Upper lobe of right lung (tissue), 1 donor: ENCODE results near the gene SPN. TPM values are rescaled to one million over a fixed set of nuclear protein-coding genes. Genes with fewer than 3 reads are reported as not detected.
"Not testable (repeated sequence)": the region's sequence is repeated elsewhere in the genome, so short reads cannot be mapped to it uniquely, and the experiment has no call there.

Source experiments
- ATAC-seq: fragments of 200-7000 bp; cut with Tn5 transposase; one replicate; pipeline ENCODE4 v1.9.1; 2020; ENCODE audit warnings: mild to moderate bottlenecking, moderate library complexity
- DNase-seq: peaks from one replicate; pipeline ENCODE4 v3.0.0-alpha.2; 2020
- H3K27ac ChIP-seq: fragments of 200-600 bp; one replicate; pipeline ENCODE4 v1.8.0; 2022
- H3K27me3 ChIP-seq: fragments of 200-600 bp; one replicate; pipeline ENCODE4 v1.8.0; 2022; ENCODE audit warnings: mild to moderate bottlenecking
- H3K36me3 ChIP-seq: fragments of 200-600 bp; one replicate; pipeline ENCODE4 v1.8.0; 2022
- H3K4me1 ChIP-seq: fragments of 200-600 bp; one replicate; pipeline ENCODE4 v1.8.0; 2022
- H3K4me3 ChIP-seq: fragments of 200-600 bp; one replicate; pipeline ENCODE4 v1.8.0; 2022; ENCODE audit warnings: mild to moderate bottlenecking
- H3K9me3 ChIP-seq: fragments of 200-600 bp; one replicate; pipeline ENCODE4 v1.8.0; 2022
- intact Hi-C: fragments of 100-400 bp; cut with DNase I; formaldehyde crosslinking; loops from one replicate; pipeline ENCODE4 v1.11.0; 2022
- total RNA-seq: library from RNA; stranded (reverse); fragmentation: NEBNext Ultra II Directional; extraction: Animal tissue kit (Norgen Biotek cat#: 25700); gene quantifications from one replicate; pipeline ENCODE4 v1.2.1, GENCODE V29; 2021
- TF ChIP-seq, protein P1 (sequence below): fragments of 200-600 bp; IDR thresholded peaks from one replicate; pipeline ENCODE4 v1.8.0; 2022; ENCODE audit warnings: antibody characterized with exemption
- donor health status: DM: no; HTN: yes; CAD: no; lungs with severe emphysema.

Gene SPN
- total RNA-seq, 1 donor from 2014 or later: 70.7 TPM

DNA sequence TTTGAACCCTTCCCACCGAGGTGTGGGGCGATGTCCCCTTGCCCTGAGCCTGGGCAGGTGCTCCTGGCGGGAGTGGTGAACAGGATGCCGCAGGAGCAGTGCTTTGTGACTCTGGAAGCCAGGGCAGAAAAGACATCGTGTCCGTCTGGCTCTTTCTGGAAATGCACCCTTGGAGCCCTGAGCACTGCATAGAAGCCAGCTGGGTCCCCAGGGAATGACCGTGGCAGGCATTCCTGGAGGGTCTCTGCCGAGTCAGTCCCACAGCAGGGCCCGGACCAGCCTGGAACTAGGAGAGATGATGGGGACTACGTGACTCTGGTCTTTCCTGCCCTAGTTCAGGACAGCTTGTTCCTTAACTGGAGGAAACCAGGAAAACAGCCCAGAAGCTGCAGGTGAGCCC, 33.7 kb upstream of the SPN start:
- DNase-seq, H3K4me3 ChIP-seq, H3K9me3 ChIP-seq, H3K27me3 ChIP-seq, H3K4me1 ChIP-seq, ATAC-seq, H3K36me3 ChIP-seq, H3K27ac ChIP-seq, intact Hi-C loops: not testable (repeated sequence)

DNA sequence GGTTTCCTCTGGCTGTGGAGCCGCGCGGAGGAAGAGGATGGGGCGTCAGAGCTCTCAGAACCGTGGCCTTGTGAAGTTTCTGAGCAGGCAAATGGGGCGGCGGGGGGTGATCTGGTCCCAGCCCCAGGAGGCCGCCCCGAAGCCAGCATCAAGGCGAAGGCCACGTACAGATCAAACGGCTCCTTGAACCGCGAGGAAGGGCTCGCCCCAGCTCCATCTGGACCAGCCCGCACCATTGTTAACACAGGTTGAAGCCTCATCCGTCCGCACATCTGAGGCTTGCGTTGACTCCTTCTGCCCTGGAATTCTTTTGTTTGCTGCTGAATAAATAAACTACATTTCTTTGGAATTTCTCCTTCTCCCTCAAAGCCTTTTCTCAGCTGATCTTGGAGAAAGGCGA, 31.4 kb upstream of the SPN start:
- DNase-seq, H3K27me3 ChIP-seq, intact Hi-C loops, H3K36me3 ChIP-seq, H3K27ac ChIP-seq, H3K4me3 ChIP-seq, H3K9me3 ChIP-seq, H3K4me1 ChIP-seq, ATAC-seq: not testable (repeated sequence)

DNA sequence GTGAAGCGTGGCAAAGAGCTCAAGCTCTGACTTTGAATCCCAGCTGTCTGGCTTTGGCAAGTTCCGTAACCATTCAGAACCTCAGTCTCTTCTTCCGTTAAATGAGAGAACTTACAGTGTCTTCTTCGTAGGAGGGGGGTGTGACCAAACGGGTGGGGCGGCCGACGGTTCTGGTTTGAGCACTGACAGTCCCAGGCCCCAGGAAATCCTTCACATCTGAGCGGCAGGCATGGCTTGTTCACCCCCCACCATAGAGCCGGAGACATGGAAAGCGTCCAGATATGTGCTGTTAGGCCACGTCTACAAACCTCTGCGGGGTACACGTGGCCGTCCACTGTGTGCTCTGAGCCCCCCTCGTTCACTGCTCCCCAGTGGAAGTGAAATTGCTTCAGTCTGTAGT, 27.1 kb upstream of the SPN start:
- DNase-seq, H3K4me1 ChIP-seq, H3K36me3 ChIP-seq, H3K27me3 ChIP-seq, H3K27ac ChIP-seq, intact Hi-C loops, H3K4me3 ChIP-seq, H3K9me3 ChIP-seq: not testable (repeated sequence)
- ATAC-seq: peak; percentile 58

DNA sequence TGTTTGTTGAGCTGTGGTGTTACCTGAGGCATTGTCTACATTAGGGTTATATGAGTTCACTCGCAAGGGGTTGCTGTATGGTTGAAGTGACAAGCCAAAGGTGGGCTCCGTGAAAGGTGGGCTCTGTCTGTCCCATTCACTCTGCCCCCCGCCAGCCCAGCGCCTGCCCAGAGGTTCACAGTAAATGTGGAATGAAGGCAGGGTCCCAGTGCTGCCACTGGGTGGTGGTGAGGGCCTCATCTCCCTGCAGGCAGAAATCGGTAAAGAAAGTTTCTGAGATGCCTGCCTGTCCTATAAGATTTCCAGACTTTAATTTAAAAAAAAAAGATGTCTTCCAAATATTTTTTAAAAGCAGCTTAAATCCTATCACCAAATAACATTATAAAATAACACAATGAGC, 26.7 kb upstream of the SPN start:
- H3K36me3 ChIP-seq, H3K9me3 ChIP-seq, DNase-seq, H3K27me3 ChIP-seq, H3K27ac ChIP-seq, H3K4me1 ChIP-seq, intact Hi-C loops, H3K4me3 ChIP-seq: not testable (repeated sequence)
- ATAC-seq: peak; percentile 39

DNA sequence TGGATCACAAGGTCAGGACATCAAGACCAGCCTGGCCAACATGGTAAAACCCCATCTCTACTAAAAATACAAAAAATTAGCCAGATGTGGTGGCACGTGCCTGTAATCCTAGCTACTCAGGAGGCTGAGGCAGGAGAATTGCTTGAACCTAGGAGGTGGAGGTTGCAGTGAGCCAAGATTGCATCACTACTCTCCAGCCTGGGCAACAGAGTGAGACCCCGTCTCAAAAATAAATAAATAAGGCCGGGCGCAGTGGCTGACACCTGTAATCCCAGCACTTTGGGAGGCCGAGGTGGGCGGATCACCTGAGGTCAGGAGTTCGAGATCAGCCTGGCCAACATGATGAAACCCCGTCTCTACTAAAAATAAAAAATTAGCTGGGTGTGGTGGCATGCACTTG, 24.3 kb upstream of the SPN start:
- intact Hi-C loops, H3K36me3 ChIP-seq, DNase-seq, ATAC-seq, H3K9me3 ChIP-seq, H3K4me3 ChIP-seq, H3K27ac ChIP-seq, H3K4me1 ChIP-seq, H3K27me3 ChIP-seq: not testable (repeated sequence)

DNA sequence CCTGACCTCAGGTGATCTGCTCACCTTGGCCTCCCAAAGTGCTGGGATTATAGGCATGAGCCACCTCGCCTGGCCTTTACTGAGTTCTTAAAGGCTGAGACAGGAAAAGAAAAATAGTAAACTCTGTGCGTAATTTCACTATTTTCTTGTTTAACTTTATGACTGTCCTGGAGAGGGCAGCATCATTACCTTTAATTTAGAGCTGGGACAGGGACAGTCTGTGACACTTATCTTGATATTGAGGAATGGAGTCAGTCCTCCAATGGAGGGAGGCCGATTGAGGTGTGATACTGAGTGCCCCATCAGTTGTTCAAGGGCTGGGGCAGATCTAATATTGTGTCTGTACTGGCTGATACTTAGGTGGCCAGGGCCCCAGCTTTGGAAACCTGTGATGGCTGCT, 21.5 kb upstream of the SPN start:
- H3K27ac ChIP-seq: no peak overlapping the region
- intact Hi-C loops: no loop called here
- no peaks in the 10 kb centered on the region for H3K27me3 ChIP-seq
- no peak overlapping the region for H3K4me3 ChIP-seq
- TF ChIP-seq, protein P1, sequence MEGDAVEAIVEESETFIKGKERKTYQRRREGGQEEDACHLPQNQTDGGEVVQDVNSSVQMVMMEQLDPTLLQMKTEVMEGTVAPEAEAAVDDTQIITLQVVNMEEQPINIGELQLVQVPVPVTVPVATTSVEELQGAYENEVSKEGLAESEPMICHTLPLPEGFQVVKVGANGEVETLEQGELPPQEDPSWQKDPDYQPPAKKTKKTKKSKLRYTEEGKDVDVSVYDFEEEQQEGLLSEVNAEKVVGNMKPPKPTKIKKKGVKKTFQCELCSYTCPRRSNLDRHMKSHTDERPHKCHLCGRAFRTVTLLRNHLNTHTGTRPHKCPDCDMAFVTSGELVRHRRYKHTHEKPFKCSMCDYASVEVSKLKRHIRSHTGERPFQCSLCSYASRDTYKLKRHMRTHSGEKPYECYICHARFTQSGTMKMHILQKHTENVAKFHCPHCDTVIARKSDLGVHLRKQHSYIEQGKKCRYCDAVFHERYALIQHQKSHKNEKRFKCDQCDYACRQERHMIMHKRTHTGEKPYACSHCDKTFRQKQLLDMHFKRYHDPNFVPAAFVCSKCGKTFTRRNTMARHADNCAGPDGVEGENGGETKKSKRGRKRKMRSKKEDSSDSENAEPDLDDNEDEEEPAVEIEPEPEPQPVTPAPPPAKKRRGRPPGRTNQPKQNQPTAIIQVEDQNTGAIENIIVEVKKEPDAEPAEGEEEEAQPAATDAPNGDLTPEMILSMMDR: peak; percentile 9
- H3K36me3 ChIP-seq: no peaks in the 10 kb centered on the region
- peak; percentile 57 for ATAC-seq
- no peaks in the 10 kb centered on the region for H3K4me1 ChIP-seq
- no peaks in the 10 kb centered on the region for H3K9me3 ChIP-seq
- DNase-seq: no peak

DNA sequence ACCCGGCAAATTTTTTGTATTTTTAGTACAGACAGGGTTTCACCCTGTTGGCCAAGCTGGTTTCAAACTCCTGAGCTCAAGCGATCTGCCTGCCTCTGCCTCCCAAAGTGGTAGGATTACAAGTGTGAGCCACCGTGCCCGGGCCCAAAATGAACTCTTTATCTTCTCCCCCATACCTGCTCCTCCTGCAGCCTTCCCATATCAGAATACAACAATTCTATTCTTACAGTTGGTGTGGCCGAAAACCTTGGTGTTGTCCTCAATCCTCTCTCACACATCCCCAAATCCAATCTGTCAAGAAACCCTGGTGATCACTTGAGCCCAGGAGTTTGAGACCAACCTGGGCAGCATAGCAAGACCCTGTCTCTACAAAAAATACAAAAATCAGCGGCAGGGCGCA, 19.5 kb upstream of the SPN start:
- DNase-seq (no peak), ATAC-seq (no peak)
- intact Hi-C loops: no loop called here
- H3K4me3 ChIP-seq: no peak overlapping the region
- no peaks in the 10 kb centered on the region for H3K4me1 ChIP-seq
- TF ChIP-seq, protein P1: no peak
- peak overlapping the region; percentile 17 for H3K27ac ChIP-seq
- no peaks in the 10 kb centered on the region for H3K36me3 ChIP-seq
- H3K27me3 ChIP-seq: no peaks in the 10 kb centered on the region
- H3K9me3 ChIP-seq: no peaks in the 10 kb centered on the region

DNA sequence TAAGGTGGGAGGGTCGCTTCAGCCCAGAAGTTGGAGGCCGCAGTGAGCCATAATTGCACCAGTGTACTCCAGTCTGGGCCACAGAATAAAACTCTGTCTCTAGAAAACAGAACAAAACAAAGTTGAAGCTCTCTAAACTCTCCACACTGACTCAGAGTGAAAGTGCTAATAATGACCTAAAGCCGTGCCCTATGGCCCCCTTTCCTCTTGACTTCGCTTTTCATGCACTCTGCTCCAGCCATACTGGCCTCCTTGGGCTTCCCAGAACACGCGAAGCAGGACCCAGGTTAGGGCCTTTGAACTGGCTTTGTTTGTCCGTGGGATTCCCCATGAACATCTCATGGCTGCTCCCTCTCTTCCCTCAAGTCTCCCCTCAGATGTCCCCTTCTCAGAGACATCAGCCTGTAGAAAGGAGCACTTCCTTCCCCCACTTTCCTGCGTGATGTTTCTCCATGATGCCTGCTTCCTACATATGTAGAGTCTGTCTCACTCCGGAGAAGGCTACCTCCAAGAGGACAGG, 18.6 kb upstream of the SPN start:
- H3K27me3 ChIP-seq: no peaks in the 10 kb centered on the region
- peak overlapping the region; percentile 63 for H3K27ac ChIP-seq
- TF ChIP-seq, protein P1: no peak
- no peaks in the 10 kb centered on the region for H3K4me1 ChIP-seq
- intact Hi-C loops: no loop called here
- ATAC-seq: peak; percentile 86
- H3K9me3 ChIP-seq: no peaks in the 10 kb centered on the region
- H3K4me3 ChIP-seq: no peak overlapping the region
- H3K36me3 ChIP-seq: no peaks in the 10 kb centered on the region
- no peak for DNase-seq
